ENCODE results near the gene ZEB1.

ZEB1 gene

DNA sequence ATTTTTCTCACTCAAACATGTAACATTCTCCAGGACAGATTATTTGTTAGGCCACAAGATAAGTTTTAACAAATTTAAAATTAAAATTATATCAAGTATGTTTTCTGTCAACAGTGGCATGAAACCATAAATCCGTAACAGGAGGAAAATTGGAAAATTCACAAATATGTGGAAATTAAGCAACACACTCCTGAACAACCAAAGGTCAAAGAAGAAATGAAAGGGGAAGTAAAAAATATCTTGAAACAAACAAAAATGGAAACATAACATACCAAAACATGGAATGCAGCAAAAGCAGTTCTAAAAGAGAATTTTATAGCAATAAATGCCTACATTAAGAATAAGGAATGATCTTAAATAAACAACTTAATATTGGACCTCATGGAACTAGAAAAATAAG, 147.3 kb downstream of the ZEB1 start:
- Histone ChIP-seq H3K4me1 (ENCODE audit: insufficient read depth, low read length) (no peaks in the 10 kb centered on the region), H3K27ac (ENCODE audit: low read depth, low read length) (no peak overlapping the region), H3K9ac (ENCODE audit: low read depth, low read length) (no peak overlapping the region), H3K36me3 (ENCODE audit: insufficient read depth, low read length) (no peaks in the 10 kb centered on the region), H3K4me3 (ENCODE audit: low read length) (no peak overlapping the region), H3K9me3 (ENCODE audit: insufficient read depth, low read depth, low read length) (peaks cover 15% of the 10 kb centered on the region; the same call in 1 of the 2 replicates), H3K27me3 (ENCODE audit: insufficient read depth, low read length) (no peaks in the 10 kb centered on the region)
- no CpG with 5 or more reads among the region's 1 CpG for WGBS

GRCh38 chr10:31467791-31468535, 148.9 kb downstream of the ZEB1 start:
- H3K9me3 ChIP-seq (ENCODE audit: insufficient read depth, low read depth, low read length), result peaks cover 15% of the 10 kb centered on the region; the same call in 1 of the 2 replicates
- no peaks in the 10 kb centered on the region for H3K27me3 ChIP-seq (ENCODE audit: insufficient read depth, low read length)
- H3K36me3 ChIP-seq (ENCODE audit: insufficient read depth, low read length), result no peaks in the 10 kb centered on the region
- H3K4me3 ChIP-seq (ENCODE audit: low read length), result no peak overlapping the region
- H3K4me1 ChIP-seq (ENCODE audit: insufficient read depth, low read length), result no peaks in the 10 kb centered on the region
- no peak overlapping the region for H3K9ac ChIP-seq (ENCODE audit: low read depth, low read length)
- 85% methylated on average over 4 of the region's 4 CpGs for WGBS
- no peak overlapping the region for H3K27ac ChIP-seq (ENCODE audit: low read depth, low read length)

- 86% methylated on average over 2 of the region's 2 CpGs for whole genome bisulfite sequencing
- Histone ChIP-seq H3K27ac (ENCODE audit: low read depth, low read length) (no peak overlapping the region), H3K4me3 (ENCODE audit: low read length) (no peak overlapping the region), H3K27me3 (ENCODE audit: insufficient read depth, low read length) (no peaks in the 10 kb centered on the region), H3K36me3 (ENCODE audit: insufficient read depth, low read length) (no peaks in the 10 kb centered on the region), H3K9ac (ENCODE audit: low read depth, low read length) (no peak overlapping the region), H3K4me1 (ENCODE audit: insufficient read depth, low read length) (no peaks in the 10 kb centered on the region), H3K9me3 (ENCODE audit: insufficient read depth, low read depth, low read length) (peaks cover 15% of the 10 kb centered on the region; the same call in 1 of the 2 replicates)
Measured at GRCh38 chr10:31468536-31468859, 149.5 kb downstream of the ZEB1 start.

GRCh38 chr10:31475519-31475918, 156.5 kb downstream of the ZEB1 start:
- Histone ChIP-seq H3K27ac (ENCODE audit: low read depth, low read length) (no peak overlapping the region), H3K9ac (ENCODE audit: low read depth, low read length) (no peak overlapping the region), H3K9me3 (ENCODE audit: insufficient read depth, low read depth, low read length) (no peaks in the 10 kb centered on the region), H3K27me3 (ENCODE audit: insufficient read depth, low read length) (no peaks in the 10 kb centered on the region), H3K4me3 (ENCODE audit: low read length) (no peak overlapping the region), H3K4me1 (ENCODE audit: insufficient read depth, low read length) (no peaks in the 10 kb centered on the region), H3K36me3 (ENCODE audit: insufficient read depth, low read length) (no peaks in the 10 kb centered on the region)

DNA sequence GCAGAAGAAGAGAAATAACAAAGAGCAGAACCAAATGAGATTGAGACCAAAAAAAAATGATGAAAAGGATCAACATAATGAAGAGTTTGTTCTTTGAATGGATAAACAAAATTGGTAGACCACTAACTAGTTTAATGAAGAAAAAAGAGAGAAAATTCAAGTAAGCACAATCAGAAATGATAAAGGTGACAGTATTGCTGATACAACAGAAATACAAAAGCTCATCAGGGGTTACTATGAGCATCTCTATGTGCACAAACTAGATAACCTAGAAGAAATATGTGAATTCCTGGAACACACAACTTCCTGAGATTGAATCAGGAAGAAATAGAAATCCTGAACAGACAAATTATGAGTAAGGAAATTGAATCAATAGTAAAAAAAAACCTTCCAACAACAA, 157.1 kb downstream of the ZEB1 start:
- H3K4me3 ChIP-seq (ENCODE audit: low read length), result no peak overlapping the region
- H3K9me3 ChIP-seq (ENCODE audit: insufficient read depth, low read depth, low read length), result no peaks in the 10 kb centered on the region
- H3K36me3 ChIP-seq (ENCODE audit: insufficient read depth, low read length), result no peaks in the 10 kb centered on the region
- H3K9ac ChIP-seq (ENCODE audit: low read depth, low read length), result no peak overlapping the region
- H3K27ac ChIP-seq (ENCODE audit: low read depth, low read length), result no peak overlapping the region
- H3K27me3 ChIP-seq (ENCODE audit: insufficient read depth, low read length), result no peaks in the 10 kb centered on the region
- no peaks in the 10 kb centered on the region for H3K4me1 ChIP-seq (ENCODE audit: insufficient read depth, low read length)

DNA sequence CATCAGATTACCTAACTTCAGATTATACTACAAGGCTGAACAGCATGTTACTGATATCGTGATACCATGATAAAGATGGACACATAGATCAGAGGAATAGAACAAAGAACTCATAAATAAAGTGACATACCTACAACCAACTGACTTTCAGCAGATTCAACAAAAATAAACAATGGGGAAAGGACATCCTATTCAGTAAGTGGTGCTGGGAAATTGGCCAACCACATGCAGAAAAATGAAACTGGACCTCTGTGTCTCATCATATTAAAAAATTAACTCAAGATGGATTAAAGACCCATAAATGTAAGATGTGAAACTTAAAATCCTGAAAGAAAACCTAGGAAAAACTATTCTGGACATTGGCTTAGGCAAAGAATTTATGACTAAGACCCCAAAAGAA, 158.6 kb downstream of the ZEB1 start:
- no peaks in the 10 kb centered on the region for H3K27me3 ChIP-seq (ENCODE audit: insufficient read depth, low read length)
- H3K36me3 ChIP-seq (ENCODE audit: insufficient read depth, low read length), result no peaks in the 10 kb centered on the region
- no peak overlapping the region for H3K9ac ChIP-seq (ENCODE audit: low read depth, low read length)
- no peaks in the 10 kb centered on the region for H3K9me3 ChIP-seq (ENCODE audit: insufficient read depth, low read depth, low read length)
- no peak overlapping the region for H3K4me3 ChIP-seq (ENCODE audit: low read length)
- 100% methylated on average over 1 of the region's 1 CpG for WGBS
- no peak overlapping the region for H3K27ac ChIP-seq (ENCODE audit: low read depth, low read length)
- no peaks in the 10 kb centered on the region for H3K4me1 ChIP-seq (ENCODE audit: insufficient read depth, low read length)

- Histone ChIP-seq H3K9me3 (ENCODE audit: insufficient read depth, low read depth, low read length) (no peaks in the 10 kb centered on the region), H3K9ac (ENCODE audit: low read depth, low read length) (no peak overlapping the region), H3K36me3 (ENCODE audit: insufficient read depth, low read length) (no peaks in the 10 kb centered on the region), H3K4me3 (ENCODE audit: low read length) (no peak overlapping the region), H3K27me3 (ENCODE audit: insufficient read depth, low read length) (no peaks in the 10 kb centered on the region), H3K4me1 (ENCODE audit: insufficient read depth, low read length) (no peaks in the 10 kb centered on the region), H3K27ac (ENCODE audit: low read depth, low read length) (no peak overlapping the region)
Measured at GRCh38 chr10:31479752-31480151, 160.7 kb downstream of the ZEB1 start.

- Histone ChIP-seq H3K36me3 (ENCODE audit: insufficient read depth, low read length) (no peaks in the 10 kb centered on the region), H3K4me3 (ENCODE audit: low read length) (no peak overlapping the region), H3K9ac (ENCODE audit: low read depth, low read length) (no peak overlapping the region), H3K4me1 (ENCODE audit: insufficient read depth, low read length) (no peaks in the 10 kb centered on the region), H3K27me3 (ENCODE audit: insufficient read depth, low read length) (no peaks in the 10 kb centered on the region), H3K9me3 (ENCODE audit: insufficient read depth, low read depth, low read length) (no peaks in the 10 kb centered on the region), H3K27ac (ENCODE audit: low read depth, low read length) (no peak overlapping the region)
- 94% methylated on average over 2 of the region's 2 CpGs for WGBS
Measured at GRCh38 chr10:31483546-31483945, 164.5 kb downstream of the ZEB1 start.

DNA sequence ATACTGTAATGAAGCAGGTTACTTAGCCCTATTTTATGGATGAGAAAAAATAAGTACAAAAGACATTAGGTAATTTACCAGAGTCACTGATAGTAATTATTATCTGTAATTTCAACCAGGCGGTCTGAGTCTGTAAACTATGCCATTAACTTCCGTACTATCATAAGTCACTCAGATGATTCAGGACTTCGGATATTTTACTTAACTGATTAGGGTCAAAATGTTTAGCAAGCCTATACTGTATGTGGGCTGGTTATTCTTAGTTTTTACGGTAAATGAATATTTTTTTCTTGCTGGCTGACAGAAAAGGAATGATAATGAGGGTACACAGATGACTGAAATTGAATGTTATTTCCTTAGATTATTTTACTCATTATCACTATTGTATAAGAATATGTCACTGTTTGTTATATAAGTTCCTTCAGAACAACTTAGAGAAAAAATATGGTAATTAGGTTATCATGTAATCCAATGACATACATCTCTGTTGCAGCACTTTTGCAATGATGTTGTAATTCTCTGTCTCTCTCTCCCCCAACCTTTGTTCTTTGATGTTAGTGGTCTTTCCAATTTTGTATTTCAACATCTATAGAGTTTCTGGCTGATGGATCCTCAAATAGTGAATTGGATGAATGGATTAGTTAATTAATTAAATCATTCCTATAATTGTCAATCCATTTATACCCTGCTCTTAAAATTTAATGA, 165.6 kb downstream of the ZEB1 start:
- H3K9me3 ChIP-seq (ENCODE audit: insufficient read depth, low read depth, low read length), result no peaks in the 10 kb centered on the region
- H3K9ac ChIP-seq (ENCODE audit: low read depth, low read length), result no peak overlapping the region
- no peaks in the 10 kb centered on the region for H3K36me3 ChIP-seq (ENCODE audit: insufficient read depth, low read length)
- H3K4me3 ChIP-seq (ENCODE audit: low read length), result no peak overlapping the region
- H3K27ac ChIP-seq (ENCODE audit: low read depth, low read length), result no peak overlapping the region
- no peaks in the 10 kb centered on the region for H3K4me1 ChIP-seq (ENCODE audit: insufficient read depth, low read length)
- WGBS, result 94% methylated on average over 4 of the region's 4 CpGs
- H3K27me3 ChIP-seq (ENCODE audit: insufficient read depth, low read length), result no peaks in the 10 kb centered on the region

GRCh38 chr10:31490858-31491504, 172.0 kb downstream of the ZEB1 start:
- no peak overlapping the region for H3K27ac ChIP-seq (ENCODE audit: low read depth, low read length)
- no peaks in the 10 kb centered on the region for H3K9me3 ChIP-seq (ENCODE audit: insufficient read depth, low read depth, low read length)
- no peak overlapping the region for H3K9ac ChIP-seq (ENCODE audit: low read depth, low read length)
- no peak overlapping the region for H3K4me3 ChIP-seq (ENCODE audit: low read length)
- H3K36me3 ChIP-seq (ENCODE audit: insufficient read depth, low read length), result no peaks in the 10 kb centered on the region
- no peaks in the 10 kb centered on the region for H3K27me3 ChIP-seq (ENCODE audit: insufficient read depth, low read length)
- 97% methylated on average over 1 of the region's 1 CpG for WGBS
- H3K4me1 ChIP-seq (ENCODE audit: insufficient read depth, low read length), result peaks cover 5% of the 10 kb centered on the region; the same call in 1 of the 2 replicates

DNA sequence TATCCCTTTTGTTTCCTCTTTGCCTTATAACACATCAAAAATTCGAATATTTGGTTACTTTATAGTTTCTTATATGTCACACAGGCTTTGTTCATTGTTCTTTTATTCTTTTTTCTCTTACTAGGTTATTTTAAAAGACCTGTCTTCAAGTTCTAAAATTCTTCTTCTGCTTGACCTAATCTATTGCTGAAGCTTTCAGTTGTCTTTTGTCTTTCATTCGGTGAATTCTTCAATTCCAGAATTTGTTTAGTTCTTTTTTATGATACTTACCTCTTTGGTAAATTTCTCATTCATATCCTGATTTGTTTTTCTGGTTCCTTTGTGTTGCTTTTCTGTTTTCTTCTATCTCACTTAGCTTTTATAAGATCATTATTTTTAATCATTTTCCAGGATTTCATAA, 188.4 kb downstream of the ZEB1 start:
- H3K9ac ChIP-seq (ENCODE audit: low read depth, low read length), result no peak overlapping the region
- H3K4me1 ChIP-seq (ENCODE audit: insufficient read depth, low read length), result no peaks in the 10 kb centered on the region
- H3K36me3 ChIP-seq (ENCODE audit: insufficient read depth, low read length), result no peaks in the 10 kb centered on the region; the same call in 1 of the 2 replicates
- H3K4me3 ChIP-seq (ENCODE audit: low read length), result no peak overlapping the region
- no peak overlapping the region for H3K27ac ChIP-seq (ENCODE audit: low read depth, low read length)
- no peaks in the 10 kb centered on the region for H3K27me3 ChIP-seq (ENCODE audit: insufficient read depth, low read length)
- peaks cover 30% of the 10 kb centered on the region for H3K9me3 ChIP-seq (ENCODE audit: insufficient read depth, low read depth, low read length)
- WGBS, result no CpG with 5 or more reads among the region's 2 CpGs

Data from HUES64 (cell line).